Left cardiac atrium (tissue), 4 donors: ENCODE results near the gene GUCY2F. TPM values are rescaled to one million over a fixed set of nuclear protein-coding genes. Genes with fewer than 3 reads are reported as not detected.
A peak's percentile ranks its signal among the peaks of the same experiment; 100 is the strongest.

ENCODE experiments used
- ATAC-seq, 2 donors: fragments of 200-7000 bp; cut with Tn5 transposase; one replicate each; pipeline ENCODE4 v1.9.1; 2020; ENCODE audit warnings: mild to moderate bottlenecking in 2 of 2, moderate library complexity in 2 of 2
- DNase-seq: peaks from one replicate; pipeline ENCODE4 v3.0.0-alpha.2; 2020
- intact Hi-C, 2 donors: fragments of 100-400 bp; cut with DNase I; formaldehyde crosslinking; loops; one replicate each; pipeline versions ENCODE4 v1.14.1 to v1.15.1; 2022 to 2023
- total RNA-seq, 2 donors: library from RNA; stranded (reverse); fragmentation: NEBNext Ultra II Directional; extraction: Animal tissue kit (Norgen Biotek cat#: 25700); gene quantifications; one replicate each; pipeline ENCODE4 v1.2.1, GENCODE V29; 2021
- donor health status: DM: no; HTN: yes; CAD: no.
- donor health status: DM: no; HTN: yes; CAD: no; lungs with severe emphysema.
- donor health status: DM: yes; HTN: yes; CAD: no.
- donor health status: Dilated cardiomyopathy.

Gene GUCY2F
- total RNA-seq, 2 donors from 2014 or later: not detected

DNA sequence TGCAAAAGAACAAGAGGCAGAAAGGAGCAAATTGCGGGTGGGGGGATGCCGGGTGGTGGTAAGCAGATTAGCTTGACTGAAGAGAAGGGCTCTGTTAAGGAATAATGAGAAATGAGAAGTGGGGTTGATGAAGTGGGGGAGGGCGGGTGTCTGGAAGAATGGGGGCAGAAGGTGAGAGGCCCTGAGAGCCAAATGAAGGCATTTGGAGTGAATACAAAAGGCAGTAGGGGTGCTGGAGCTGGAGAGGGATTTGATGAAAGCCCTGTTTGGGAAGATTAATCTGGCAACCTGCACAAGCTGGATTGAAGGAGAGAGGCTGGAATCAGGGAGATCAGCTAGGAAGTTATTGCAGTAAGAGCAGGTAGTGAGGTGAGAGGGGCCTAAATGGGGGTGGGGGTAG lies 82.1 kb downstream of the GUCY2F start:
- DNase-seq (no peak), ATAC-seq (no peak)
- intact Hi-C loops: no loop called here

GRCh38 chrX:109398833-109399232 lies 83.1 kb downstream of the GUCY2F start:
- no peak for DNase-seq
- intact Hi-C loops: no loop called here
- ATAC-seq: no peak

DNA sequence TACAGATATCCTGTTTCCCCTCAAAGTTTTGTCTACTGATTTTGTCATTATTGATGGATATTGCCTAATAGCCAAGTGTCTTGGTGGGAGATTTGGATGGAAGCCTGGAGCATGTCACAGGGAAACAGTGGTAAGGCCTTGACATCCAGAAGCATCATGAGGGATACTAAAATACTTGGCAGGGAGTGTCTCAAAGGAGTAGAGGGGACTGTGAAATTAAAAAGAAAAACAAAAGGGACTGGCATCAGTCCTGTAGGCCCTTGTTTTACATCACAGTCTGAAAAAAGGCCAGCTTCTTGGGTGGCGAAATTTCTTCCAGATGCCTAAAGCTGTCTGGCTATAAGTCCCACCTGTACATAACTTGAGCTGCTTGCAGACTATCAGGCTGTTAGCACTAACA lies 83.8 kb downstream of the GUCY2F start:
- no peak for ATAC-seq
- no peak for DNase-seq
- intact Hi-C loops: no loop called here

GRCh38 chrX:109393859-109394258 lies 88.0 kb downstream of the GUCY2F start:
- intact Hi-C loops: no loop called here
- ATAC-seq: no peak
- no peak for DNase-seq

DNA sequence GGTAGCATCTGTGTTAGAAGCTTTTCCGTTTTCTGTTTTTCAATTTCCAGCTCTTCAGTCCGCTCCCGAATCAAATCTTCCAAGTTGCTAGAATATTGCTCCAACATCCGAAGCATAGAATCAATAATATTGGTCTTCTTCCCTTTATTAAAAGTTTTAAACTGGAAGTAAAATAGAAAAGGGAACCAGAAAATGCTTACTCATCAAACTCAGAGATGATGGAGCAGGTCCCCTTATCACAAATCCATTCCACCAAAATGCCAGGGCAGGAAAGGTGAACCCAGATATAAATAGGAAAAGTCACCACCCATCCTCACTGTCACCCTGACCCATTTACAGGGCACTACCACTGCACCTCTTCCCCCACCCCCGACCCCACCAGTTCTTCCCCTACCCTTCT lies 89.0 kb downstream of the GUCY2F start:
- intact Hi-C loops: no loop called here
- ATAC-seq (no peak), DNase-seq (no peak)

DNA sequence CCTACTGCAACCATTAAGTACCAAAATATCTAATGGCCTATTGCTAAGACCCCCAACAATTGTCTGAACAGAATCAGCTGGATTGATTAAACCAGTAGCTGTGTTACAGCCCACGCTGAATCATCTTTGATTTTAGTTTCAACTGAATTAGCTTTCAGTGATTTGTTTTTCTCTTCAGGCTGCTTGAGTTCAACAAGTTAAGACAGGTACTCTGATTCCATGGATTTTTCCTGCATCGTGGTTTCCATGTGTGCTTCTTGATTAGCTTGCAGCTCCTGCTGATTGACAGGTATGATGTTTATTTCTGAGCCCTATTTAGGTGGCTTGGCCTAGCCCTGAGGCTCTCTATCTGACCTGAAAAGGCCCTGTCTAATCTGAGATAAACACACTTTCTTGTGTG lies 91.3 kb downstream of the GUCY2F start:
- intact Hi-C loops: no loop called here
- ATAC-seq: no peak
- no peak for DNase-seq

- ATAC-seq: no peak
- intact Hi-C loops: no loop called here
Measured at GRCh38 chrX:109389917-109390316, 92.0 kb downstream of the GUCY2F start.

GRCh38 chrX:109384699-109385098 lies 97.2 kb downstream of the GUCY2F start:
- DNase-seq (no peak), ATAC-seq (no peak)
- intact Hi-C loops: no loop called here

More at GRCh38 chrX:109389917-109390316, 92.0 kb downstream of the GUCY2F start:
- no peak for DNase-seq

DNA sequence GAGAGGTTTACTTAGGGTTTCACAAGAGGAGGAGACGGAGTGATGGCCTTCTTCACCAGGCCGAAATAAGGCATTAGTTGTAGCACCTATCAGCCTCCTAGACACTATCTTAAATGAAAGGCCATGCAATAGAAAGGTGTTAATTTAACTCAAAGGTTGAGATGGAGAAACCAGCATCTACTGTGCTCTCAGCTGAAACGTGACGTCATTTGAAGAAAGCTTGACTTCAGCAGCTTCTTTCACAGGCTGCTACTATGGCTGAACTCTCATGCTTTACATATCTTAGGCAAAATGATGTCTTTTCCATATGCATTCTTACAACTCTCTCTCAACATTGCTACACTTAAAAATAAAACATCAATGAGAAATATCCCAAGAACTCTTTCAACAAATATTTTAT lies 99.6 kb downstream of the GUCY2F start:
- DNase-seq (no peak), ATAC-seq (no peak)
- intact Hi-C loops: no loop called here

DNA sequence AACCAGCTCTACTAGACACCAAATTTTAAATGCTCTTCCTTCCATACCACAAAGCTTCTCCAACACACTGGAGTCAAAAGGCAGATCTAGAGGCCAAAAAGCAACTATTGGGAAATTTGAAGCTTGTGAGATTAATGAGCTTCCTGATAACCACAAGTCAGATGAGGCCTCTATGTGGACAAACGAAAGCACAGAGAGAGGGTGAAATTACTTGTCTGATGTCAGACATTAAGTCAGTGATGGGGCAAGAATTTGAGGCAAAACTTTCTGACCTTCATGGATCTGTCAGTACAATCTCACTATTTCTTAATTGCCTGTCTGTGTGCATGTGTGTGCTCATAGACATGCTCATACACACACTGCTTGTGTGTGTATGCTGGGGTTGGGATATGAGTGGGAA lies 103.6 kb downstream of the GUCY2F start:
- intact Hi-C loops: no loop called here
- no peak for ATAC-seq
- DNase-seq: no peak

GRCh38 chrX:109374262-109374960 lies 107.5 kb downstream of the GUCY2F start:
- ATAC-seq: no peak
- intact Hi-C loops: no loop called here

GRCh38 chrX:109373468-109373867 lies 108.4 kb downstream of the GUCY2F start:
- intact Hi-C loops: no loop called here
- DNase-seq: no peak
- no peak for ATAC-seq

More at GRCh38 chrX:109374262-109374960, 107.5 kb downstream of the GUCY2F start:
- no peak for DNase-seq

DNA sequence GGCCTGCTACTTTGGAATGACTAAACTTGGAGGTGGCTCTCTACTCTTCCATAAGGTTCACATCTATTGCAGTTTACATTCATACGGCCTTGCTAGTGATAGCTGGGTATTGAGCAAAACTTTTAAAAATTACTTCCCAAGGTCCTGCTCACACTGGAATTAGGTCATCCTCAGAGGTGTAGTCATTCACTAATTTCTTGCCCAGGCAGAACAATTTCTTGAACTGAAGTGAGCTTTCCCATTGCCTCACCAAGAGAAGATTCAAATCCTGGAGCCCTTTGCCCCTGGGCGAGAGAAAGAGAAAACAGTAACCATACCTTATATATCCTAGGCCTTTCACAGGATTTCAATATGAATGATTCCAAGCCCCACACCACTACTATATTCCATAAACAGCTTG lies 109.2 kb downstream of the GUCY2F start:
- DNase-seq: no peak
- intact Hi-C loops: no loop called here
- no peak for ATAC-seq

- no peak for ATAC-seq
Measured at GRCh38 chrX:109372291-109372690, 109.6 kb downstream of the GUCY2F start.

DNA sequence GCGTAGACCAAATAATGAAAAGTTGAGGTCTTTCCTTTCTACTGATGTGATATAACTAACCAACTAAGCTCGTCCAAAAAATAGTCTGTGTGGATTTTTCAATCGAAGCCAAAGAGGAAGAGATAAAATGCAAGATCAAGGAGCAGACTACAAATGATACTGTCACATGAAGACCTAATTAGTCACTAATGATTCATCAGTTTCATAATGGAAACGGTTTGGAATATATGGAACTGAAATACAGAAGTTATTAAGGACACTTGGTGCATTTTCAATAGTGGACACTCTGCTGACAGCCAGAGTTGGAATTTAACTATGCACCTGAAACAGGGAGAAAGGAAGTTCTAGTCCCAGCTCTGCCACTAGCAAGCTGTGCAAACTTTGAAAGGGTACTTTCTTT lies 119.8 kb downstream of the GUCY2F start:
- no peak for ATAC-seq
- intact Hi-C loops: no loop called here
- no peak for DNase-seq

More at GRCh38 chrX:109372291-109372690, 109.6 kb downstream of the GUCY2F start:
- intact Hi-C loops: no loop called here
- no peak for DNase-seq

DNA sequence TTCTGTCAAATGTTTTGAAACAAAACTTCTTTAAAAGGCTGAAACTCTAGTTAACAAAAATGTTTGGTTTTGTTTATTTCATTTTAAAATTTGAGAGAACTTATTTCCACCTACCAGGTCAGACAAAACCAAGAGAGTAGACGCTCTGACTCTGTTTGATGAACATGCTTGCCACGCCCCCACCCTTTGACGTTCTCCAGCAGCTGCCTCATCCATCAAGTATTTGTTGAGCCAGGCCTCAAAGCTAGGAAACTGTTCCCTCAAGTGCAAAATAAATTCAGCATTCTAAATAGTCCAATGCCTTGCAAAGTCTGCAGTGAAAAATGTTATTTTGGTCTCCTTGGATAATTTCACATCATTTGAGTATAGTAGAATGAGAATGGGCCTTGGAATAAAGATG lies 121.6 kb downstream of the GUCY2F start:
- ATAC-seq (no peak), DNase-seq (no peak)
- intact Hi-C loops: no loop called here

DNA sequence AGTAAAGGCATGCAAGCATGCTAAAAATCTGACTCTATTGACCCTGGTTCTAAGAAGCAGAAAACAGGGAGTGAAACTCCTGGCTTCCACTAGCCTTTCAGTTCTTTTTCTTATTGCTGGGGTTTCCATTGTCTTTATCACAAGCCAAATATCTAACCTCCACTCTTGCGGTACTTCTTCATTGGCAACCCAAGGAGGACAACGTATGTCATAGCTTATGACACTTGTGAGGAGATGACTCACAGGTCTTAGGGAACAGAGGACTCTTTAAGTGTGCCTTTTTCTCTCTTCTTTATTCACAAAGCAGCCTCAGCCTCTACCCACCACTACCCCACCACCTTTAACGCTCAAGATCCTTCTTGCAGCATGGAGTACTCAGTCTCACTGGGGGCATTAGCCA lies 124.2 kb downstream of the GUCY2F start:
- intact Hi-C loops: no loop called here
- no peak for ATAC-seq

GRCh38 chrX:109356684-109357083 lies 125.2 kb downstream of the GUCY2F start:
- ATAC-seq (no peak), DNase-seq (no peak)
- intact Hi-C loops: no loop called here

More for the DNA sequence above, 124.2 kb downstream of the GUCY2F start:
- DNase-seq: no peak

DNA sequence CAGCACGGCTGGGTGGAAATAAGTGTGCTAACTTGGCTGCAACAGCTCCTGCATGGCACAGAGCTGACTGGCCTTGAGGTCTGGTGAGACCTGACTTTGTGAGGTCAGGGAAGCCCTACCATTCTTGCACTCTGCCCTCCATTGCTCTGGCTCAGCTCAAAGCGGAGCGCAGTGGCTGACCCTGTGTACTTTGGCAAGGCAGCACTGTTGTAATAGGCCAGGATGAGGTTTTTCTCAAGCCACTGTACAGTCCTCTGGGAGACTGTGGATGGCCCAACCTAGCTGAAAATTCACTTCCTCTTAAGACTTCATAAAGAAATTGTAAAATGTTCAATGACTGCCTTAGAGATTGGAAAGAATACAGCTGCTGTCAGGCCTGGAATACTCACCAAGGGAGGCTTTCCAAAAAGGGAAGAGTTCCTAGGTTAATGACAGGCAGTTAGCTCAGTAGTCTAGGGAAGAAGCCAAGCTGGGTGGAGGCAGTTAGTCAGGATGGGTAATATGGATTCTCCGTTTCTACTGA lies 129.8 kb downstream of the GUCY2F start:
- peak; percentile 40 for DNase-seq
- peak; percentile 86 to 93 for ATAC-seq
- intact Hi-C loops: no loop called here

GRCh38 chrX:109351557-109351956 lies 130.3 kb downstream of the GUCY2F start:
- DNase-seq: no peak
- peak in 1 of 2 donors; percentile 29 for ATAC-seq
- intact Hi-C loops: no loop called here

DNA sequence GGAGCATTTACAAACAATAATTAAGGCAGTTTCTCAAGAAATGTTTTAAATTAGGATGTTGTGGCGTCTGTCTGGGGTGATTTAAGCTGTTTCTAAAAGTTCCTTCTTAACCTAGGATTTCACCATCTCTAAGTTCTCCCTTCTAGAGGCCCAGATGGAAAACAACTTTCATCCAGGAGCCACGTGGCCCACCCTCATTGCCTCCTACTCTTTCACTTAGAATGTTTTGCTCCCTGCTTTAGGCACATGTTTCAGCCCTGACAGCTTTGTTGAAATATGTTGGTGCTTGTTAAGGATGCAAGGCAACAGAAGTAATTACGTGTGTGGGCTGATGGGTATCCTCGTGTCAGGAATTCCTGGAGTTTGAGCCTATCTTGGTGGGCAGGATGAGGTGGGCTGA lies 131.3 kb downstream of the GUCY2F start:
- intact Hi-C loops: no loop called here
- DNase-seq: no peak
- ATAC-seq: no peak
